Measurements from ENCODE around the gene ST7.

DNA sequence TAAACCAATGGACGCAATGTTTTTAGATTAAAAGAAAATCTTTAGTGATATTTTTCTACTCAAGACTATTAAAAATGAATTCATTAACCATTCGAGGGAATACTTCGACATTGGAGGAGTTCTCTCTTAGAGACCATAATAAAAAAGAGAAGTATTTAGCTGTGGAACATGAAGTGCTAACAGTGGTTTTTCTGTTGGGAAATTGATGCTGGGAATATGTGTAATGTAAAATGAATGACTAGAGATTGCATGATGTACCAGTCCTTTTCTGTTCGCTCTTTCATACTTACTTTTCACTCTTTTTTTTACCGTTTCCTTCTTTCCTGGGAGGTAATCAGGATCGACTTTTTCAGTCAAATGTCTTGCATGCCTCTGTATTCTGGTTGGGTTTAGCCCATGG is 41.3 kb downstream of the ST7 start:
- TF ChIP-seq CTCF (IDR thresholded peaks at IDR 0.05) (no peak), RAD21 (conservative IDR thresholded peaks at IDR 0.05 in 1 of 2, IDR thresholded peaks at IDR 0.05 in 1 of 2) (no peak), JUN (IDR thresholded peaks at IDR 0.05) (no peak), CBX2 (IDR thresholded peaks at IDR 0.05; ENCODE audit: borderline replicate concordance, low read depth) (no peak), RCOR1 (IDR thresholded peaks at IDR 0.05; ENCODE audit: low read depth, low read length) (no peak), POLR2A (IDR thresholded peaks at IDR 0.05; ENCODE audit: low read length) (no peak), EP300 (IDR thresholded peaks at IDR 0.05) (no peak), JUNB (IDR thresholded peaks at IDR 0.05) (no peak), MAFK (IDR thresholded peaks at IDR 0.05; ENCODE audit: partially characterized antibody) (no peak)
- TF ChIP-seq, protein P1, sequence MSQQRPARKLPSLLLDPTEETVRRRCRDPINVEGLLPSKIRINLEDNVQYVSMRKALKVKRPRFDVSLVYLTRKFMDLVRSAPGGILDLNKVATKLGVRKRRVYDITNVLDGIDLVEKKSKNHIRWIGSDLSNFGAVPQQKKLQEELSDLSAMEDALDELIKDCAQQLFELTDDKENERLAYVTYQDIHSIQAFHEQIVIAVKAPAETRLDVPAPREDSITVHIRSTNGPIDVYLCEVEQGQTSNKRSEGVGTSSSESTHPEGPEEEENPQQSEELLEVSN (IDR thresholded peaks at IDR 0.05; ENCODE audit: borderline replicate concordance, low read depth), result no peak
